Measurements from ENCODE around the gene PITPNC1. TPM values are rescaled to one million over a fixed set of nuclear protein-coding genes. Genes with fewer than 3 reads are reported as not detected.
"Not testable (repeated sequence)": the region's sequence is repeated elsewhere in the genome, so short reads cannot be mapped to it uniquely, and the experiment has no call there.

PITPNC1 gene
- total and polyA plus RNA-seq, 2 donors (not counting 1 experiment from before 2014, with no cell fraction given) = 4.7 to 26.1 TPM

GRCh38 chr17:67492824-67493517 lies 115.9 kb downstream of the PITPNC1 start:
- ATAC-seq (ENCODE audit: low read depth) (no peak), DNase-seq (no peak)
- no peaks in the 10 kb centered on the region for H3K4me1 ChIP-seq (ENCODE audit: control insufficient read depth in 2 of 2, insufficient read depth in 2 of 2, low read length in 2 of 2)
- TF ChIP-seq CTCF (IDR thresholded peaks at IDR 0.05) (no peak), EZH2 (IDR thresholded peaks at IDR 0.05; ENCODE audit: borderline replicate concordance, insufficient read depth, low read depth, low read length, poor library complexity, severe bottlenecking) (no peak)
- no peak overlapping the region for H3K9ac ChIP-seq (ENCODE audit: low read length)
- H3K36me3 ChIP-seq (replicated peaks in 1 of 2; ENCODE audit: control extremely low read depth in 1 of 2, control insufficient read depth in 1 of 2, extremely low read depth in 1 of 2, insufficient read depth in 2 of 2, low read length in 1 of 2) = no peaks in the 10 kb centered on the region
- H3K27me3 ChIP-seq (replicated peaks in 1 of 4; ENCODE audit: control extremely low read depth in 1 of 4, control insufficient read depth in 3 of 4, insufficient read depth in 4 of 4, low read length in 3 of 4) = no peaks in the 10 kb centered on the region
- no peak overlapping the region for H3K4me2 ChIP-seq (replicated peaks; ENCODE audit: low read depth, low read length, poor library complexity, severe bottlenecking)
- CTCF ChIA-PET = interaction anchor here (1.0 to 1.3 kb wide), 2 partner anchors 18 to 114 kb away, joined by 4 to 5 read pairs; no protein-coding TSS in a partner anchor
- H2AFZ ChIP-seq (ENCODE audit: insufficient read depth, low read depth, low read length, poor library complexity, severe bottlenecking) = no peak overlapping the region
- Mint-ChIP-seq H3K4me1 (peaks cover under 1% of the 10 kb centered on the region), H3K4me3 (no peak overlapping the region), H3K27me3 (no peaks in the 10 kb centered on the region), H3K9me3 (ENCODE audit: insufficient read depth) (no peaks in the 10 kb centered on the region), H3K27ac (no peak overlapping the region)
- H3K4me3 ChIP-seq (ENCODE audit: control extremely low read depth in 1 of 5, extremely low read depth in 1 of 5, insufficient read depth in 1 of 5, low read depth in 2 of 5, low read length in 4 of 5) = no peak overlapping the region
- 91% methylated on average over 9 of the region's 13 CpGs for WGBS (ENCODE audit: insufficient coverage)
- peaks cover 9% of the 10 kb centered on the region for H3K79me2 ChIP-seq (ENCODE audit: control insufficient read depth, insufficient read depth, low read length)
- POLR2A ChIA-PET = no interaction called here
- H3K9me3 ChIP-seq (ENCODE audit: control extremely low read depth in 1 of 3, control insufficient read depth in 2 of 3, insufficient read depth in 1 of 3, low read length in 2 of 3) = no peaks in the 10 kb centered on the region
- H3K27ac ChIP-seq (ENCODE audit: low read length in 2 of 2) = no peak overlapping the region
- intact Hi-C loops (cut with micrococcal nuclease) = no loop called here
- no peaks in the 10 kb centered on the region for H4K20me1 ChIP-seq (ENCODE audit: control insufficient read depth, insufficient read depth, low read length, poor library complexity, severe bottlenecking)

GRCh38 chr17:67493812-67494211 lies 116.7 kb downstream of the PITPNC1 start:
- H3K4me3 Mint-ChIP-seq = no peak overlapping the region
- TF ChIP-seq CTCF (IDR thresholded peaks at IDR 0.05) = no peak
- TF ChIP-seq EZH2 (IDR thresholded peaks at IDR 0.05; ENCODE audit: borderline replicate concordance, insufficient read depth, low read depth, low read length, poor library complexity, severe bottlenecking) = no peak
- Histone ChIP-seq H3K36me3 (replicated peaks in 1 of 2; ENCODE audit: control extremely low read depth in 1 of 2, control insufficient read depth in 1 of 2, extremely low read depth in 1 of 2, insufficient read depth in 2 of 2, low read length in 1 of 2) (no peaks in the 10 kb centered on the region), H3K4me3 (ENCODE audit: control extremely low read depth in 1 of 5, extremely low read depth in 1 of 5, insufficient read depth in 1 of 5, low read depth in 2 of 5, low read length in 4 of 5) (no peak overlapping the region), H2AFZ (ENCODE audit: insufficient read depth, low read depth, low read length, poor library complexity, severe bottlenecking) (no peak overlapping the region), H3K79me2 (ENCODE audit: control insufficient read depth, insufficient read depth, low read length) (peaks cover 17% of the 10 kb centered on the region), H3K9me3 (ENCODE audit: control extremely low read depth in 1 of 3, control insufficient read depth in 2 of 3, insufficient read depth in 1 of 3, low read length in 2 of 3) (no peaks in the 10 kb centered on the region), H3K27ac (ENCODE audit: low read length in 2 of 2) (no peak overlapping the region), H3K9ac (ENCODE audit: low read length) (no peak overlapping the region), H4K20me1 (ENCODE audit: control insufficient read depth, insufficient read depth, low read length, poor library complexity, severe bottlenecking) (no peaks in the 10 kb centered on the region), H3K27me3 (replicated peaks in 1 of 4; ENCODE audit: control extremely low read depth in 1 of 4, control insufficient read depth in 3 of 4, insufficient read depth in 4 of 4, low read length in 3 of 4) (no peaks in the 10 kb centered on the region), H3K4me1 (ENCODE audit: control insufficient read depth in 2 of 2, insufficient read depth in 2 of 2, low read length in 2 of 2) (no peaks in the 10 kb centered on the region), H3K4me2 (replicated peaks; ENCODE audit: low read depth, low read length, poor library complexity, severe bottlenecking) (no peak overlapping the region)
- H3K9me3 Mint-ChIP-seq (ENCODE audit: insufficient read depth) = no peaks in the 10 kb centered on the region
- ATAC-seq (ENCODE audit: low read depth) (no peak), DNase-seq (no peak)
- no peak overlapping the region for H3K27ac Mint-ChIP-seq
- WGBS (ENCODE audit: insufficient coverage) = no CpG with 5 or more reads among the region's 4 CpGs
- H3K27me3 Mint-ChIP-seq = no peaks in the 10 kb centered on the region
- ChIA-PET POLR2A (no interaction called here), CTCF (interaction anchor here (1.0 kb wide), 1 partner anchor 115 kb away, joined by 4 read pairs; no protein-coding TSS in a partner anchor)
- no peaks in the 10 kb centered on the region for H3K4me1 Mint-ChIP-seq
- intact Hi-C loops (cut with micrococcal nuclease) = no loop called here

GRCh38 chr17:67495534-67495933 lies 118.5 kb downstream of the PITPNC1 start:
- H3K9ac ChIP-seq (ENCODE audit: low read length); H3K27me3 Mint-ChIP-seq; H3K4me3 ChIP-seq (ENCODE audit: control extremely low read depth in 1 of 5, extremely low read depth in 1 of 5, insufficient read depth in 1 of 5, low read depth in 2 of 5, low read length in 4 of 5); ATAC-seq (ENCODE audit: low read depth); CTCF ChIA-PET; H3K4me3 Mint-ChIP-seq; H3K4me1 Mint-ChIP-seq; H2AFZ ChIP-seq (ENCODE audit: insufficient read depth, low read depth, low read length, poor library complexity, severe bottlenecking); H3K9me3 Mint-ChIP-seq (ENCODE audit: insufficient read depth); H4K20me1 ChIP-seq (ENCODE audit: control insufficient read depth, insufficient read depth, low read length, poor library complexity, severe bottlenecking); H3K4me2 ChIP-seq (replicated peaks; ENCODE audit: low read depth, low read length, poor library complexity, severe bottlenecking); POLR2A ChIA-PET; H3K9me3 ChIP-seq (ENCODE audit: control extremely low read depth in 1 of 3, control insufficient read depth in 2 of 3, insufficient read depth in 1 of 3, low read length in 2 of 3); H3K27me3 ChIP-seq (replicated peaks in 1 of 4; ENCODE audit: control extremely low read depth in 1 of 4, control insufficient read depth in 3 of 4, insufficient read depth in 4 of 4, low read length in 3 of 4); H3K27ac ChIP-seq (ENCODE audit: low read length in 2 of 2); H3K36me3 ChIP-seq (replicated peaks in 1 of 2; ENCODE audit: control extremely low read depth in 1 of 2, control insufficient read depth in 1 of 2, extremely low read depth in 1 of 2, insufficient read depth in 2 of 2, low read length in 1 of 2); H3K27ac Mint-ChIP-seq; DNase-seq; intact Hi-C loops (cut with micrococcal nuclease); H3K4me1 ChIP-seq (ENCODE audit: control insufficient read depth in 2 of 2, insufficient read depth in 2 of 2, low read length in 2 of 2): not testable (repeated sequence)
- no CpG with 5 or more reads among the region's 5 CpGs for WGBS (ENCODE audit: insufficient coverage)
- H3K79me2 ChIP-seq (ENCODE audit: control insufficient read depth, insufficient read depth, low read length) = peaks cover 13% of the 10 kb centered on the region
